GM23338 (cell line): Measurements from ENCODE around the gene IL17REL. TPM values are rescaled to one million over a fixed set of nuclear protein-coding genes. Genes with fewer than 3 reads are reported as not detected.

ENCODE experiments used
- ATAC-seq: fragments of 200-7000 bp; cut with Tn5 transposase; 3 replicates; pipeline ENCODE4 v1.9.1; 2020
- DNase-seq: peaks from one replicate; pipeline ENCODE4 v3.0.0-alpha.2; 2015; ENCODE audit warnings: low spot score
- H2AFZ ChIP-seq: fragments of 200-600 bp; sonication (generic); 2 replicates; pipeline ENCODE4 v1.8.0; 2016; ENCODE audit warnings: antibody characterized with exemption, mild to moderate bottlenecking, moderate library complexity
- H3F3A ChIP-seq: fragments of 200-600 bp; sonication (generic); replicated peaks from 2 replicates; pipeline ENCODE4 v1.8.0; 2017; ENCODE audit warnings: antibody characterized with exemption, mixed run types, low read depth
- H3K27ac ChIP-seq: fragments of 200-600 bp; sonication (generic); 2 replicates; pipeline ENCODE4 v1.6.1; 2016; ENCODE audit warnings: low read depth
- H3K27me3 ChIP-seq: fragments of 200-600 bp; sonication (generic); 2 replicates; pipeline ENCODE4 v1.8.0; 2016; ENCODE audit warnings: mild to moderate bottlenecking, mixed run types, moderate library complexity; ENCODE audit not compliant: insufficient read depth
- H3K36me3 ChIP-seq: fragments of 200-600 bp; sonication (generic); 2 replicates; pipeline ENCODE4 v1.8.0; 2016; ENCODE audit warnings: mild to moderate bottlenecking; ENCODE audit not compliant: insufficient read depth
- H3K4me1 ChIP-seq: fragments of 200-600 bp; sonication (generic); 2 replicates; pipeline ENCODE4 v1.8.0; 2016; ENCODE audit warnings: mild to moderate bottlenecking, moderate library complexity; ENCODE audit not compliant: insufficient read depth
- H3K4me2 ChIP-seq: fragments of 200-600 bp; sonication (generic); 2 replicates; pipeline ENCODE4 v1.7.1; 2017; ENCODE audit warnings: mixed run types
- H3K4me3 ChIP-seq: fragments of 200-600 bp; sonication (generic); 2 replicates; pipeline ENCODE4 v1.6.1; 2016; ENCODE audit warnings: mixed run types
- H3K79me2 ChIP-seq: fragments of 200-600 bp; sonication (generic); replicated peaks from 2 replicates; pipeline ENCODE4 v1.8.0; 2017; ENCODE audit warnings: mild to moderate bottlenecking; ENCODE audit not compliant: insufficient read depth
- H3K9me2 ChIP-seq: fragments of 200-600 bp; sonication (generic); 2 replicates; pipeline ENCODE4 v1.8.0; 2017; ENCODE audit not compliant: insufficient read depth
- H4K20me1 ChIP-seq: fragments of 200-600 bp; sonication (generic); replicated peaks from 2 replicates; pipeline ENCODE4 v1.8.0; 2017; ENCODE audit warnings: mild to moderate bottlenecking; ENCODE audit not compliant: insufficient read depth
- H3K27ac Mint-ChIP-seq: 2 replicates; pipeline ENCODE4 v1.8.0; 2020; ENCODE audit warnings: inconsistent platforms, mild to moderate bottlenecking, moderate library complexity, mixed read lengths
- H3K27me3 Mint-ChIP-seq: 3 replicates; pipeline ENCODE4 v1.8.0; 2022; ENCODE audit warnings: low read depth, mild to moderate bottlenecking, moderate library complexity, mixed read lengths, inconsistent platforms; ENCODE audit not compliant: insufficient read depth, poor library complexity
- H3K36me3 Mint-ChIP-seq: 3 replicates; pipeline ENCODE4 v1.8.0; 2021; ENCODE audit warnings: low read depth, mild to moderate bottlenecking, inconsistent platforms, moderate library complexity, mixed read lengths
- H3K4me1 Mint-ChIP-seq: 3 replicates; pipeline ENCODE4 v1.8.0; 2020; ENCODE audit warnings: mild to moderate bottlenecking, inconsistent platforms, mixed read lengths
- H3K4me3 Mint-ChIP-seq: 3 replicates; pipeline ENCODE4 v1.8.0; 2021; ENCODE audit warnings: moderate library complexity, mild to moderate bottlenecking, inconsistent platforms, mixed read lengths
- H3K9me3 Mint-ChIP-seq: 3 replicates; pipeline ENCODE4 v1.8.0; 2020; ENCODE audit warnings: moderate library complexity, mild to moderate bottlenecking, inconsistent platforms, mixed read lengths
- CREB1 ChIP-seq: fragments of 250-450 bp; sonication (Bioruptor Pico); IDR thresholded peaks from 2 replicates; pipeline ENCODE4 v1.5.0; 2020; ENCODE audit warnings: low read depth, mild to moderate bottlenecking, moderate library complexity
- EZH2phosphoT487 ChIP-seq: fragments of 200-600 bp; sonication (generic); IDR thresholded peaks from one replicate; pipeline ENCODE4 v1.8.1; 2018; ENCODE audit warnings: antibody characterized with exemption; ENCODE audit not compliant: unreplicated experiment
- JUNB ChIP-seq: IDR thresholded peaks from one replicate; pipeline ENCODE4 v1.6.1; 2016; ENCODE audit warnings: antibody characterized with exemption; ENCODE audit not compliant: unreplicated experiment
- NANOG ChIP-seq: IDR thresholded peaks from 2 replicates; pipeline ENCODE4 v1.6.1; 2016; ENCODE audit warnings: antibody characterized with exemption, borderline replicate concordance
- POLR2AphosphoS5 ChIP-seq: IDR thresholded peaks from 2 replicates; pipeline ENCODE4 v1.6.1; 2016; ENCODE audit warnings: antibody characterized with exemption, low read depth
- REST ChIP-seq: IDR thresholded peaks from one replicate; pipeline ENCODE4 v1.6.1; 2018; ENCODE audit warnings: antibody characterized with exemption; ENCODE audit not compliant: unreplicated experiment
- STAT1 ChIP-seq: IDR thresholded peaks from one replicate; pipeline ENCODE4 v1.6.1; 2016; ENCODE audit warnings: antibody characterized with exemption; ENCODE audit not compliant: unreplicated experiment
- ZNF331 ChIP-seq: fragments of 250-450 bp; sonication (Bioruptor Pico); IDR thresholded peaks from 2 replicates; pipeline ENCODE4 v1.5.0; 2020; ENCODE audit warnings: low read depth, mild to moderate bottlenecking, moderate library complexity
- polyA plus RNA-seq: library from polyadenylated mRNA; unstranded; fragments of >200 nt; fragmentation: Nextera tagmentation; extraction: Ambion mirVana; gene quantifications from 2 replicates; pipeline ENCODE4 v1.2.1, GENCODE V29; 2016
- total RNA-seq: library from RNA; depleted of rRNA; stranded (reverse); fragments of >200 nt; shearing (Covaris generic); gene quantifications from 2 replicates; pipeline ENCODE4 v1.2.3, GENCODE V29; 2014
- TF ChIP-seq, protein P1 (sequence below): IDR thresholded peaks from 2 replicates; pipeline ENCODE4 v1.6.1; 2016; ENCODE audit warnings: antibody characterized with exemption
- TF ChIP-seq, protein P2 (sequence below), 2 experiments: fragments of 200-600 bp in 1 of 2; sonication (generic) in 1 of 2; conservative IDR thresholded peaks; 2 replicates each; pipeline versions ENCODE4 v1.5.1 to v1.6.1; 2016 to 2017; ENCODE audit warnings: antibody characterized with exemption in 2 of 2, low read depth in 2 of 2, mild to moderate bottlenecking in 2 of 2, moderate library complexity in 1 of 2

IL17REL gene
- total and polyA plus RNA-seq, 2 experiments from 2014 or later = 0.31 TPM; not detected in 1

- ATAC-seq = no peak
- Histone ChIP-seq H3K4me1 (no peaks in the 10 kb centered on the region; the same call in 1 of the 2 replicates), H3K27me3 (peaks cover 9% of the 10 kb centered on the region), H3K9me2 (no peaks in the 10 kb centered on the region), H3K27ac (no peak overlapping the region), H3K79me2 (no peaks in the 10 kb centered on the region), H2AFZ (no peak overlapping the region), H3K4me3 (no peak overlapping the region), H3K36me3 (no peaks in the 10 kb centered on the region), H3F3A (0 out of 2 replicates have a peak, but pooled peaks cover 3% of the 10 kb centered on the region), H4K20me1 (no peaks in the 10 kb centered on the region), H3K4me2 (no peak overlapping the region)
- no peaks in the 10 kb centered on the region; the same call in 1 of the 3 replicates for H3K36me3 Mint-ChIP-seq
- no peak for DNase-seq
- no peak overlapping the region for H3K4me3 Mint-ChIP-seq
- peaks cover 20% of the 10 kb centered on the region for H3K27me3 Mint-ChIP-seq
- H3K4me1 Mint-ChIP-seq = peaks cover 13% of the 10 kb centered on the region
- TF ChIP-seq, protein P1, sequence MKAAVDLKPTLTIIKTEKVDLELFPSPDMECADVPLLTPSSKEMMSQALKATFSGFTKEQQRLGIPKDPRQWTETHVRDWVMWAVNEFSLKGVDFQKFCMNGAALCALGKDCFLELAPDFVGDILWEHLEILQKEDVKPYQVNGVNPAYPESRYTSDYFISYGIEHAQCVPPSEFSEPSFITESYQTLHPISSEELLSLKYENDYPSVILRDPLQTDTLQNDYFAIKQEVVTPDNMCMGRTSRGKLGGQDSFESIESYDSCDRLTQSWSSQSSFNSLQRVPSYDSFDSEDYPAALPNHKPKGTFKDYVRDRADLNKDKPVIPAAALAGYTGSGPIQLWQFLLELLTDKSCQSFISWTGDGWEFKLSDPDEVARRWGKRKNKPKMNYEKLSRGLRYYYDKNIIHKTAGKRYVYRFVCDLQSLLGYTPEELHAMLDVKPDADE = no peak
- TF ChIP-seq JUNB = no peak
- TF ChIP-seq, protein P2, sequence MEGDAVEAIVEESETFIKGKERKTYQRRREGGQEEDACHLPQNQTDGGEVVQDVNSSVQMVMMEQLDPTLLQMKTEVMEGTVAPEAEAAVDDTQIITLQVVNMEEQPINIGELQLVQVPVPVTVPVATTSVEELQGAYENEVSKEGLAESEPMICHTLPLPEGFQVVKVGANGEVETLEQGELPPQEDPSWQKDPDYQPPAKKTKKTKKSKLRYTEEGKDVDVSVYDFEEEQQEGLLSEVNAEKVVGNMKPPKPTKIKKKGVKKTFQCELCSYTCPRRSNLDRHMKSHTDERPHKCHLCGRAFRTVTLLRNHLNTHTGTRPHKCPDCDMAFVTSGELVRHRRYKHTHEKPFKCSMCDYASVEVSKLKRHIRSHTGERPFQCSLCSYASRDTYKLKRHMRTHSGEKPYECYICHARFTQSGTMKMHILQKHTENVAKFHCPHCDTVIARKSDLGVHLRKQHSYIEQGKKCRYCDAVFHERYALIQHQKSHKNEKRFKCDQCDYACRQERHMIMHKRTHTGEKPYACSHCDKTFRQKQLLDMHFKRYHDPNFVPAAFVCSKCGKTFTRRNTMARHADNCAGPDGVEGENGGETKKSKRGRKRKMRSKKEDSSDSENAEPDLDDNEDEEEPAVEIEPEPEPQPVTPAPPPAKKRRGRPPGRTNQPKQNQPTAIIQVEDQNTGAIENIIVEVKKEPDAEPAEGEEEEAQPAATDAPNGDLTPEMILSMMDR (conservative IDR thresholded peaks at IDR 0.05; ENCODE audit: low read depth in 2 of 2) = no peak
- no peak for TF ChIP-seq ZNF331 (CRISPR knock-in tag)
- no peak for TF ChIP-seq STAT1
- no peak for TF ChIP-seq POLR2AphosphoS5
- H3K9me3 Mint-ChIP-seq = peaks cover 11% of the 10 kb centered on the region
- no peak overlapping the region for H3K27ac Mint-ChIP-seq
Observed at GRCh38 chr22:49995361-49996118, 17.0 kb downstream of the IL17REL start.

DNA sequence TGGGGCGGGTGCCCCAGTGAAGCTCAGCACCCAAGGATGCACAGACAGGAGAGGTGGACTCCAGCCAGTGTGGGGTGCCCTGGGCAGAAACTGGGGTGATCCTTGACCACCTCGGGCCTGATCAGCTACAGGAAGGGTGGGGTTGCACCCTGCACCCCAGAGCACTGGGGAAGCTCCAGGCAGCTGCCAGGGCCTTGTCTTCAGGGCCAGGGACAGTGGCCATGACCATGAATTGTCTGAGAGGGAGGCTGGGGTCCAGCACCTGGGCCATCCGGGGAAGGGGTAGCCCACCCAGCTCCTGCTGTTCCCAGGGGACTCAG, 17.6 kb downstream of the IL17REL start:
- no peak overlapping the region for H2AFZ ChIP-seq
- H3K36me3 ChIP-seq = no peaks in the 10 kb centered on the region
- H3K4me1 Mint-ChIP-seq = peaks cover 13% of the 10 kb centered on the region
- H3F3A ChIP-seq = 0 out of 2 replicates have a peak, but pooled peaks cover 3% of the 10 kb centered on the region
- peaks cover 17% of the 10 kb centered on the region for H3K9me3 Mint-ChIP-seq
- no peak overlapping the region for H3K4me3 Mint-ChIP-seq
- H3K4me2 ChIP-seq = no peak overlapping the region
- peaks cover 3% of the 10 kb centered on the region; the same call in 2 of the 3 replicates for H3K36me3 Mint-ChIP-seq
- H3K27me3 ChIP-seq = peaks cover 4% of the 10 kb centered on the region
- H3K27me3 Mint-ChIP-seq = peaks cover 16% of the 10 kb centered on the region
- H3K79me2 ChIP-seq = no peaks in the 10 kb centered on the region
- no peaks in the 10 kb centered on the region; the same call in 1 of the 2 replicates for H3K4me1 ChIP-seq
- no peak overlapping the region for H3K27ac Mint-ChIP-seq
- ATAC-seq = no peak
- H3K9me2 ChIP-seq = no peaks in the 10 kb centered on the region
- no peak overlapping the region for H3K27ac ChIP-seq
- DNase-seq = no peak
- no peak overlapping the region for H3K4me3 ChIP-seq
- H4K20me1 ChIP-seq = no peaks in the 10 kb centered on the region
- TF ChIP-seq EZH2phosphoT487 (no peak), REST (no peak), NANOG (no peak), ZNF331 (CRISPR knock-in tag) (no peak), POLR2AphosphoS5 (no peak), CREB1 (CRISPR knock-in tag) (no peak)
